OCI-LY7 (cell line): ENCODE measurements around the gene KLK11.

Experiments used
- EZH2phosphoT487 ChIP-seq: fragments of 200-600 bp; sonication (generic); IDR thresholded peaks from 2 replicates; pipeline ENCODE4 v1.6.1; 2018; ENCODE audit warnings: low read depth, borderline replicate concordance, mild to moderate bottlenecking, mixed run types, antibody characterized with exemption, low read length, moderate library complexity, mixed read lengths
- TF ChIP-seq, protein P1 (sequence below): fragments of 200-600 bp; sonication (generic); conservative IDR thresholded peaks from 2 replicates; pipeline ENCODE4 v1.5.1; 2014; ENCODE audit warnings: mild to moderate bottlenecking, antibody characterized with exemption, low read length, moderate library complexity, mixed read lengths

- TF ChIP-seq, protein P1, sequence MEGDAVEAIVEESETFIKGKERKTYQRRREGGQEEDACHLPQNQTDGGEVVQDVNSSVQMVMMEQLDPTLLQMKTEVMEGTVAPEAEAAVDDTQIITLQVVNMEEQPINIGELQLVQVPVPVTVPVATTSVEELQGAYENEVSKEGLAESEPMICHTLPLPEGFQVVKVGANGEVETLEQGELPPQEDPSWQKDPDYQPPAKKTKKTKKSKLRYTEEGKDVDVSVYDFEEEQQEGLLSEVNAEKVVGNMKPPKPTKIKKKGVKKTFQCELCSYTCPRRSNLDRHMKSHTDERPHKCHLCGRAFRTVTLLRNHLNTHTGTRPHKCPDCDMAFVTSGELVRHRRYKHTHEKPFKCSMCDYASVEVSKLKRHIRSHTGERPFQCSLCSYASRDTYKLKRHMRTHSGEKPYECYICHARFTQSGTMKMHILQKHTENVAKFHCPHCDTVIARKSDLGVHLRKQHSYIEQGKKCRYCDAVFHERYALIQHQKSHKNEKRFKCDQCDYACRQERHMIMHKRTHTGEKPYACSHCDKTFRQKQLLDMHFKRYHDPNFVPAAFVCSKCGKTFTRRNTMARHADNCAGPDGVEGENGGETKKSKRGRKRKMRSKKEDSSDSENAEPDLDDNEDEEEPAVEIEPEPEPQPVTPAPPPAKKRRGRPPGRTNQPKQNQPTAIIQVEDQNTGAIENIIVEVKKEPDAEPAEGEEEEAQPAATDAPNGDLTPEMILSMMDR: no peak
- TF ChIP-seq EZH2phosphoT487: no peak
Observed at GRCh38 chr19:51019544-51019925, 6.9 kb downstream of the KLK11 start, which contains the start of gene KLK10.
